Activated CD4-positive, alpha-beta T cell treated with anti-CD3 and anti-CD28 coated beads, Interleukin-2, amount 50 U/mL, for 24 hours (primary cell): Measurements from ENCODE around the gene MTURN.

Source experiments
- DNase-seq, 2 donors: peaks; one replicate each; pipeline ENCODE4 v3.0.0-alpha.2; 2020; ENCODE audit warnings: low read depth in 1 of 2, low spot score in 1 of 2

The MTURN gene

DNA sequence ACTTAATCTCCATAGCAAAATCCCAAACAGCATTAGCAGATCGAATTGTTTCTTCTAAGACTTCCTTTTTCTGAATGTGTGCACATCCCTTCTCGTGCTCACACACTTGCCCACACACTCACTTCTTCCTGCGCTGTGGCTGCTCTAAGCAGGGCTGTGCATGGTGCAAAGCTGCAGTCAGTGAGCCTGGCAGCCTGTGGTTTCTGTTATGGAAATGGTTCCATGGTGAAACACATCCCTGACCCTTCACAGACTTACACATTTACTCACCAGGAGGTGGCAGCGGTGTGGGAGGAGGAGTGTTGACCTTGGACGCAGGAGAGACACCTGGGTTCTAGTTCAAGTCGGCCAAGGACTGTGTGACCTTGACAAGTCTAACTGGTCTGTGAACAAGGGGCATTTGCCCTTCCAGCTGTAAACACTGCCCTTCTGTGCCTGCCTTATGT, 24.9 kb downstream of the MTURN start:
- no peak for DNase-seq

DNA sequence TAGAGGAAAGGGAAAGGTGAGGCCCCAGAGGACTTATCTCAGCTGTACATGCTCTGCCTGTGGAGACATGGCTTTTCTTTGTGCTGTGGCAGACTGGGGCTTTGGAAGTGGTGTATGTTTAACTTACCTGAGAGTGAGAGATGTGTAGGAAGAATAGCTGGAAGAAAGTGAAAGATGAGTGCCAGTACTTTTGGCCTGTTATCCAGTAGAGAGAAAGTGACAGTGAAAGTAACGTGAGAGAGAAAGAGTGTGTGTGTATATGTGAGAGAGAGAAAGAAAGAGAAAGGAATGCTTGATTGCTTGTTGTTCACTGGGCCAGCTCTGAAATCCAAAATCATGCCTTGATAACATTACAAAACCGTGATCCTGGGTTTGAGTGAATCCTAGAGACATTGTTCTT, 25.5 kb downstream of the MTURN start:
- no peak for DNase-seq

DNA sequence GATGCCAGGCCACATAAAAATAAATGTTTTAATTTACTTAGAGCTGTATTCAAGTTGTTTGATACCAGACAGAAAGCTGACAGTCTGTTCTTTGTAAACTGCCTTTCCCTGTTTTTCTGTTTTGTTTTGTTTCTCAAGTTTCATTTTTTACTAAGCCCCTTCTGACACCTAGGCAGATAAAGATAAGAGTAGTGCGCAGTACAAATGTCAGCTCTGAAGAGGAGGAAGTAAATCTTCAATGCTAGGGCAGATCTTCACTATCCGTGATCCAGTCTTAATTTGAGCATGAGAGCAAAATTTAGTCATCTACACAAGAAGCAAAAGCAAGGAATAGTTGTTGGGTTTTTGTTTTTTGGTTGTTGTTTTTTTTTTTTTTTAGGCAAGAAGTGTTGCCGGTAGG, 27.3 kb downstream of the MTURN start:
- no peak for DNase-seq

DNA sequence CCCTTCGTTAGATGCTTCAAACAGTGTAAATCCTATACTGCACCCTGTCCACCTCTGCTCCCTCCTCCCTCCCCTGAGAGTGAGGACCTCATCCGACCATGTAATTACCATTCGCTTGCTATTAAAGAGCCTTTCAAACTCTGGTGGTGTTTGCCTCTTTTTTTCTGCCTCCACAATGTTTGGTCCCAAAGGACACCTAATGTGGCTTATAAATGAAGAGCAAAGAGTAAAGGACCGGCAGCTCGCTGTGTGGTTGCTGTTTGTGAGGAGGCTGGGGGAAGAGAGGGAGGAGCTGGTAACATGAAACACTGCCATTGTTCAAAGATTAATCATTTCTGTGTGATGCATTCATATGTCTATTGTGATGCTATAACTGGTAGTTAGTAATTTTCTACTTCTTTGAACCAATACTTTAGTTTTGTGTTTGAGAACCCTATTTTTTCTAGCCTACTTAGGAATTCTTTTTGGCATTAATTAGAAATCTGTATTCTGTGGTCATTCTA, 27.9 kb downstream of the MTURN start:
- no peak for DNase-seq

DNA sequence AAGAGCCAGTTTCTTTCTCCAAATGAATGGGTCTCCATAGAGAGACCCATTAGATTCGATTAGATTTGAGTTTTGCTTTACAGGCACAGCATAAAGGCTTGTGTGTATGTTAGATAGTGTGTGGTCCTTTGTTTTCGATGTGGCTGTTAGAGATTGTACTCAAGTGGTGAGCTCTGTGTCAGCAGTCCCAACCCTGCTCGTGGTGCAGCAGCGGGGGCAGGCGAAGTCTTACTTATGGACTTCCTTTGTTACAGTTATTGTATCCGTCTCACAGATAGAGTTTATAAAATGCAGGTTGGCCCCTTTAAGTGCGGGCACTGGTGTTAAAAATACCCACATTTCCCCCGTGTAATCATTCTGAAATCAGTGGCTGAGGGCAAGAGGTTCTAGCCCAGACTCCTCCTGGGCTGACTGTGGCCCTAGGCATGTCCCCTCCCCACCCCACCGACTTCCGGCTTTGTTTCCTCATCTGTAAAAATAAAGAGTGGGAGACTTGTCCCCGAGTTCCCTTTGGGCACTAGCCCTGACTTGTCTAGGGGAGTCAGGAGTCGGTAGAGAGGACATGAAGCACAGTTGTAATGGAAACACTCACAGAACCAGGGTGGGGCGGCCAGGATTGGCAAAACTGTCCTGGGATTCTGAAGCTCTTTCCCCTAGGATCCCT, 28.6 kb downstream of the MTURN start:
- no peak for DNase-seq

DNA sequence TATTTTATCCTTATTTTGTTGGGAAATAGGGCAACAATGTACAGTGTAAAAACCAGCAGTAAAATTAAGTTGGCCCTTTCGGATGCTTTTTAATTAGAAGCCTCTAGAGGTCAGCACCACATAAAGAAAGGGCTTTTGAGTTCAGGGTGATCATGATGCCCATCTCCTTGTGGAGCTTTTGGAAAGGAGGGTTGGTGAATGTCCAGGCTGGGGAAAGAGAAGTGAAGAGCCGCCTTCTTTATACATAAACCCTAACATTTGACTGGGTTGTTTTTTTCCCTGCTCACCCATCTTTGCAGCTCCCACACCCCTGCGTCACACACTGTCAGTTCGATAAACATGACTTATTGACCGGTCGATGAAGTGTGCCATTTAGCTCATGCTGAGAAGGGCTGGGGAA, 29.8 kb downstream of the MTURN start:
- no peak for DNase-seq

DNA sequence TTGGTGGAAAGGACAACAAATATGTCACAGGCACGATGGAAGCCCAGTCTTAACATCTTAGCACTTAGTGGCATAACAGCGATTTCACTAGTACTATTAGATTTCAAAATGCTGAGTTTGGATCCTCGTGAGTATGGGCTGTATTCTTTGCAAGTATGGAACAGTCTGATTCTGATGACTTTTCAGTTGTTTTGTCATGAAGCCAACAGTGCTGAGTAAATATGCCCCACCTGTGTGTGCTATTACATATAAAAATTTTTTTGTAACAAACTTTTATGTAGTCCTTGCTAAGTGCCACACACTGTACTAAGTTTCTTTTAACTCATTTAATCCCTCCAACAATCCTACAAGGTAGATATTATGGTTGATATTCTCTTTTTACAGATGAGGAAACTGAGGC, 30.8 kb downstream of the MTURN start:
- DNase-seq, result no peak

DNA sequence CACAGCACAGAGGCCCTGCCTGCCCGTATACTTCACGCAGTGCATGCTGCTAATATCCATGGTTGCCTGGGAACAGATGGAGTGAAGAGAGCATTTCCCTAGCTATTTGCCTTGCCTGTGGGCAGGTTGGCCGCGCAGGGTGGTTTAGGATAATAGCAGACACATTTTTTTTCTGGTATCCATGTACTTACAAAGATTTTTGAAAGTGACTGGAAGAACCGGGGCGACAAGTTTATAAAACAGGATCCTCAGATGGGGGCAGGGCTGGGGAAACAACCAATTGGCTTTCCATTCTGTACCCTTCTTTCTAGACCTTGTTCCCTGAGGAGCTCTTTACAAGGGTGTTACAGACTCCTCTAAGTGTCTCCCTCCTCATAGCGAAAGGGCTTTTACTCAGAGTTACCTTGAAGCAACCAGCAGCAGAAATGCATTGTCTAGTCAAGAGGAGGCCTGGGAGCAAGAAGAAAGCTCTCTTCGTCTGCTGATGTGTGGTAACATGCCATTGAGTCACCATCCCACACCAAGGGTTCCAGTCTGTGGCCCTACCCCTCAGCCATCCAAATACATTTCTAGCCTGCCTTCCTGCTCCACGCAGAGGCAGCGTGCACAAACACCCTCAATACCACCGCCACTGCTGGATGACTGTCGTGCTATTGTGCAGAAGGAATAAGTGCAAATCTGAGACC, 31.5 kb downstream of the MTURN start:
- no peak for DNase-seq

DNA sequence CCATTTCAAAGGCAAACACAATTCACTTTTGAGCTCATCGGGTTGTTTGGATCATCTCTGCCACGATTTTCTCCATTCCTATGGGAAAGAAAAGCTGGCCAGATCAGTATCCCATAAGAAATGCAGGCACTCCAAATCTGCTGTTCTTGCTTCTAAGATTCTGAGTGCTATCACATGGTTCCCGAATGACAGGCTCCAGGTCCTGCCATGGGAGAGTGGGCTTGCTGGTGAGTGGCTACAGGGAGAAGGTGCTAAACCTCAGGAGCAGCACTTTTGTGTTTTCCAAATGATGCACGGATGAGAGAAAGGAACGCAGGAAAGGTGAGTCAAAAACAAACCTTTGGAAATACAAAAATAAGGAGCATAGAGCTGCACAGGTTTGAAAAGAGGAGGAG, 32.1 kb downstream of the MTURN start:
- no peak for DNase-seq

DNA sequence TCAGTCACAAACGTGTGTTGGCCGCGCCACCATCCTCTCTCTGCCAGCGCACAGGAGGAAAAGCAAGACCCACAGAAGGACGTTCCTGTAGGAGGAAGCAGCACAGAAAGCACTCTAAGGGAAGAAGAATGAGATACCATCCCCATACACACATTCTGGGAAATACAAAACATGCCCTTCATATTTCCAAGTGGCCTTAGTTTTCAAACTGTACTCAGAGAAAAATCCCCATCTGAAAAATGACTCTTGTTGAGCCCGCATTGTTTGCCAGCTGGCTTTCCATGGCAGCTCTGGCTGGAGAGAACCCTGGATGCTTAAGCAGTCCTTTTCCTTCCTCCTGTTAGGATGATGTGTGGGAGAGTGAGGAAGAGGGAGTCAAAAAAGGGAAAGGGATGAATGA, 33.1 kb downstream of the MTURN start:
- no peak for DNase-seq

DNA sequence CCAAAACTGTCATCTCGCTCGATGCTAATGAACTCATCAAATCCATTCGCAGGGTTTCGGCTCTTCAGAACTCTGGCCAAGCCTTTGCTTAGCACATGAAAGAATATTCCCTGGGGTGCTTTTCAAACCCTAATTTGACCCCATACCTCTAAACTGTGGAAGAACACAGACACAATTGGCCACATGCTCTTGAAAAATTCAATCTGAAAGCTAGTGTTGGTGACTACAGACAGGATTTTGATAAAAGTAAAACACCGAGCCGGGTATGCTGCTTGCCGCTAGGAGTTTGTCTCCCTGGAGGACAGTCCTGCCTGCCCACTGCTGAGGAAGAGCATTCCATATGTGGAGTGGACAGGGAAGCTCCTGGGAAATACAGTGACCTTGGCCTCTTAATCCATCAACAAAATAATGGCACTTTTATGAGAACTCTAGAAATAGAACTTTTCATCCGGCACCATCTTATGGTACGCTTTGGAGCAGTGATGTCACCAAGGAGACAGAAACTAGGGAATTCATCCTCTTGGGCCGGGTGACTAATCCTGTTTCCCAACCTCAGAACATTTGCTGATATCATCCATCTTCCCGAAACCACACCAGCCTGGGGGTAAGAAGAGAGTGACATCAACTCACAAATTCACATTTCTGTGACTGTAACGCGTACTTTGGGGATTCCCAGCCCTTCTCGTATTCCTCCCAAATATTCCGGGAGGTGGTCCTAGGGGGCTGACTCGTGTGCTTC, 34.2 kb downstream of the MTURN start:
- DNase-seq, result no peak

DNA sequence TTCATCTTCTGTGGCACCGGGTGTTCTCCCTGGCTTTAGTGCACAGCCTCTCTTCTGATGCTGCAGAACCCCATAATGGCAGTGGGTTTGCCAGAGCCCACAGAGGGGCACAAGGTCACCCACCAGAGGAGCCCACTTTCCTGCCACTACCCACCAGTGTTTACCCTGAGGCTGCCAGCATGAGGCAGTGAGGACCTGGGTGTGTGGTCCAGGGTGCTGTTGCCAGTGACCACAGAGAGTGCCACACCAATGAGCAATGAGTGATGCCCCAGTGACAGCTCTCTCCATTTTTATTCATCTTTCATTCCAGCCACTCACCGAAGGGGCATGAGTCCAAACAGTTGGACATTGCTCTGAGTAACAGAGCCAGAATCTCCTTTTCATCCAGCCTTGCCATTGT, 34.8 kb downstream of the MTURN start:
- no peak for DNase-seq

DNA sequence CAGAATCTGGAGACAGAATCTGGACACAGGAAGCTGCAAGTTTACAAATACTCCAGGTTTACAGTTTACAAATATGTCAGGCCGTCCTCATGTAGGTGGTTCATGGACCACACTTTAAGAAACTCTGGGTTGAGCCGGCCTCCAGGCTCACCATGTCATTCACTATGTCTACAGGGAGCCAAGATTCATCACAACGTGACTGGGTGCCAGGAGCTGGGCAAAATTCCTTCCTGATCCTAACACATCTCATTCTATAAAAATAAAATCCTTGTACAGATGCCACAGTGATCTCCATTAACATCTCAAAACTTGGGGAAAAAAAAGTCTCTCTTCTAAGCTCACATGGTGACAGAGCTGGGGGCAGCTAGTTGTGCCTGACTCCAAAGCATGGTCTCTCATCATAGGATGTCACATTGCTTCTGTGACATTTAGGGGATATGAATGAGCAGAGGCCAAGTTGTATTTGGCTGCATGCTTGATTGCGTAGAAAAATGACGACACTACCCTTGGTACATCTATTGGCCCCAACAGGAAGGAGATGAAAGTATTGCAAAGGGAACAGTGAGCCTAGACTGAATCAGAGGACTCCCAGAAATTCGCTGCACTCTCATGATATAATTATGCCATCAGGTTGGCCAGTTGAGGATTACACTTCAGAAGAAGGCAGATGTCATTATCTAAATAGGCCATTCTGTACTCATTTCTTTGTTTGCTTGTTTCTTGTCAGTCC, 35.9 kb downstream of the MTURN start:
- DNase-seq, result no peak

DNA sequence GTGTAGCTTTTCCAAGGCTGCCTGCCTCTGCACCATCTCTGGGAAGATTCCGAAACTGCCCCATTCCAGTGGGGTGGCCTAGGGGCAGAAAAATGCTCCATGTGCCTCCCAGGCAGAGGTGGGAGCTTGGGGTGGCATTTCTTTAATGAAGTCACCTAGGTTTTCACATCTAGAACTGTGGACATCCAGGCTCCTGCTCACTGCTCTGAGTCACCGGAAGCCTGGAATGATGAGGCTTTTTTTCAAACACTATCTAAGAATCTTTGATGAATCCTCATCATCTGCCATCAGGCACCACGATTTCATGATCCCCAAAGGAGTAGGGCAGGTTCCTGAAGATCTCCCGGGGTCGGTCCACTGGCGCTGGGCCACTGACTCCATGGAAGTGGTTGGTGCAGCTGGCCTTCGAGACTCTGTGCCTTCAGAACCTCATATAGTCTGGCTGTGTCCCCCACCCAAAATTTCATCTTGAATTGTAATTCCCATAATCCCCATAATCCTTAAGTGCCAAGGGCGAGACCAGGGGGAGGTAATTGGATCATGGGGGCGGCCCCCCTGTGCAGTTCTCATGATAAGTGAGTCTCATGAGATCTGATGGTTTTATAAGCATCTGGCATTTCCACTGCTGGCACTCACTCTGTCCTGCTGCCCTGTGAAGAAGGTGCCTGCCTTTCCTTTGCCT, 37.1 kb downstream of the MTURN start:
- no peak for DNase-seq

DNA sequence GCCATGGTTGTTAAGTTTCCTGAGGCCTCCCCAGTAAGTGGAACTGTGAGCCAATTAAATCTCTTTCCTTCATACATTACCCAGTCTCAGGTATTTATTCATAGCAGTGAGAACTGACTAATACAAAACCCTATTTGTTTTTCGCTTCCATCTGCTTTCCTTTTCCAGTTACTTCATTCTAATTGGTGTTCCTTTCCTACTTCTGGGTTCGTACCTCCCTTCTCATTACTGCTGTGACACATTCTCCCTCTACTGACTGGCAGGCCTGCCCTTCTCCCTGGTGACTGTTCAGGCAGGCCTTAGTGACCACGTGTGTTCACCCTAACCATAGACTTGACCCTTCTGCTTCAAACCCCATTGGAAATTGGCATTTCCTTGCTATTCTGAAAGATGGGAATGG, 37.7 kb downstream of the MTURN start:
- DNase-seq, result no peak

DNA sequence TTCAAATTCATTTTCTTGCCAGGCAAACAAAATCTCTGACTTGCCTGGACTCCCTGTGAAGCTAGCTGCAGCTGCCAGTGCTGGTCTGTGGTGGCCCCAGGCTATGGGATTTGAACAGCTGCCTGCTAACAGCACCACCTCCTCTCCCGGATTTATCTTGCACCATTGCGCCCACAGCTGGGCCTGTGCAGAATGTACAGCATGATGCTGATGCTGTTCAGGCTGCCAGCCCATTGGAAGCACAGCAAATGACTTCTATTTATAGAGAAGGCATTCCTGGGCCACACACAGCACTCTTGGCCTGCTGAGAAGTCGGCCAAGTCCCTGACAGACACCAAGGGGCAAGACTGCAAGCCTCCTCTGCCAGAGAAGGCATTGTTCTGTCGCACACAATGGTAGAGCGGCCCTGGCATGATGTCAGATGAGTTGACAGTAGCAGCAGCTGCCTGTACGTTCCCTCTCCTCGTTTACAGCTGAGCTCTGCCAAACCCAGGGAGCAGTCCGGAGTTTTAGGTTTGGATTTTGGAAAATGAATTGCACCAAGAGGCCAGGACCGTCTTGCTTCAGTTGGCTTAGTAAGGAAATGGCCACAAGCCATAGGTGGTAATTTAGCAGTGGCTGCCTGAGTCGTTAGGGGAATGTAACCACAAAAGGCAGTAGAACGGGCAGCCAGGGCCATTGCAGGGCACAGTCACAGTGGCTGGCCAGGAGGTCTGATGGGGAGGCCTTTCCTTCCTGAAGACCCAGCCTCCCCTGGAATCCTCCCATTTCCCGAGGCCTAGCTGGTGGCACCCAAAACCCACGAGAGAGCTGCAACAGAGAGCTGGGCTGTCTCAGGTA, 38.5 kb downstream of the MTURN start:
- DNase-seq, result no peak

DNA sequence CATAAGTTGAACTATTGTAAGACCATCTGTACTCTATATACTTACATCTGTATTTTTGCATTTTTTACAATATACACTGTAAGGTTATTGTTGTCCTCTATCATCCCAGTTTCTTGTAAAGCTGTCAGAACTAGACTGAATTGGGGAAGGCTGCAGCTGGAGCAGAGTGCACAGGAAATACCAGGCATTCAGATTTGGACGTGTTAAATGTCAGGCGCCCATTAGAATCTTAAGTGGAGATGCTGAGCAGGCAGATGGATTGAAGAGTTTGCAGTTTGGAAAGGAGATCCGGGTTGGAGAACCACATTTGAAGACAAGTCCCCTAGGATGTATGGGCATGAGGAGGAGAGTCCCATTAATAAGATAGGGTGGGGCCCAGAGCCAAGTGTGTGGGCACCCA, 40.4 kb downstream of the MTURN start:
- no peak for DNase-seq

DNA sequence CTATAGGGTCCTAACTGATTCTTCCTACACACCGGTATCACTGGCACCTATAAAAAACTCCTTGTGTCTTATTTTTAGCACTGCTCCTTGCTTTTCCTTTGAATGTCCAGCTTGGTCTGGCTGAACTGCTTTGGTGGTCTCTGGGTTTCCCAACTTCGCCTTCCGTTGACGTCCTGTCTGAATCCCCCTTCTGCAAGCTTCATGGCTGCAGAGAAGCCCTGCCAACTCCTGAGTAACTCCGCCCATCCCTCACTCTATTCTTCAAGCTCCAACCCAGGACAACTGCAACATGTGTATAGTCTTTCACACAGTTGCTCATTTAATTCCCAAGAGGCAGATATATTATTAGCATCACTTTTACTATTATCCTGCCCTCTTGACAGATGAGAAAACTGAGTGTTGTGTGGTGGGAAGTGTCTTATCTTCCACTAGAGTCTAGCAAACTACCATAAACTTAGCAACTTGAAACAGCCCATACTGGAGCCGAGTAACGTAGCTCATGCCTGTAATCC, 40.9 kb downstream of the MTURN start:
- DNase-seq, result no peak

DNA sequence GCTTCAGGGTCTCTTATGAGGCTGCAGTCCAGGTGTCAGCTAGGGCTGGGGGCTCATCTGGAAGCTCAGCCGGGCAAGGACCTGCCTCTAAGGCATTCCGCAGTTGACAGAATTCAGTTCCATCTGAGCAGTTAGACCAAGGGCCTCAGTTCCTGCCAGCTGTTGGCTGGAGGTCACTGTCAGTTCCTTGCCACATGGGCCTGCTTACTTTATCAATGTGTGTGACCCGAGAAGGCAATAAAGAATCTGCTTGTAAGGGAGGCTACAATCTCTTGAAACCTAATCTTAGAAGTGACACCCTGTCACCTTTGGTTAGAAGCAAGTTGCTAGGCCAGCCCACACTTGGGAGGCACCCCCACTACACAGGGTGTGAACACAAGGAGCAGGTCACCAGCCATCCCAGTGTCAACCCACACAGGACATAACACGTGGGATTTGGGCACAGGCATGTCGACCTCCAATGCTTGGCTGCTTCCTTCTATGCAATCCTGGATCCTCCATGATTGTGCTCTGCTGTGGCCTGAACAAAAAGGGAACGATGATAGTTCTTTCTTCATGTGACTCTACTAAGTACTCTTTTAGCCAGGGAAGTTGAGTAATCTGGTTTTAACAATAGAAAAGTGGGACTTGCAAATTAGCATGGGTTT, 41.8 kb downstream of the MTURN start:
- no peak for DNase-seq
